Superior temporal gyrus (tissue), 1 donor: Measurements from ENCODE around the gene CRB1.
"Not testable (repeated sequence)": the region's sequence is repeated elsewhere in the genome, so short reads cannot be mapped to it uniquely, and the experiment has no call there.

Experiments used
- DNase-seq: peaks from one replicate; pipeline ENCODE4 v3.0.0-alpha.2; 2016; ENCODE audit errors: extremely low spot score

CRB1 gene

GRCh38 chr1:197463142-197463541 lies 195.1 kb downstream of the CRB1 start:
- no peak for DNase-seq

- peak; percentile 71 for DNase-seq
These were observed 196.0 kb downstream of the CRB1 start for GRCh38 chr1:197464044-197464443.

- no peak for DNase-seq
These were observed 197.7 kb downstream of the CRB1 start for GRCh38 chr1:197465528-197466327.

GRCh38 chr1:197466813-197467212 lies 198.8 kb downstream of the CRB1 start:
- DNase-seq, result no peak

- no peak for DNase-seq
These were observed 199.8 kb downstream of the CRB1 start for GRCh38 chr1:197467881-197468280.

- no peak for DNase-seq
These were observed 200.6 kb downstream of the CRB1 start for GRCh38 chr1:197468543-197469175.

- DNase-seq, result no peak
These were observed 201.7 kb downstream of the CRB1 start for GRCh38 chr1:197469620-197470210.

- no peak for DNase-seq
These were observed 202.3 kb downstream of the CRB1 start for GRCh38 chr1:197470330-197470729.

- peak; percentile 29 for DNase-seq
These were observed 203.4 kb downstream of the CRB1 start for GRCh38 chr1:197471248-197471985.

GRCh38 chr1:197472141-197472540 lies 204.1 kb downstream of the CRB1 start:
- no peak for DNase-seq

GRCh38 chr1:197480446-197480845 lies 212.4 kb downstream of the CRB1 start:
- no peak for DNase-seq

GRCh38 chr1:197481101-197481500 lies 213.0 kb downstream of the CRB1 start:
- DNase-seq, result no peak

GRCh38 chr1:197485790-197486189 lies 217.7 kb downstream of the CRB1 start:
- DNase-seq, result no peak

- DNase-seq, result no peak
These were observed 218.9 kb downstream of the CRB1 start for GRCh38 chr1:197486946-197487345.

- not testable (repeated sequence) for DNase-seq
These were observed 223.5 kb downstream of the CRB1 start for GRCh38 chr1:197491505-197491904.

GRCh38 chr1:197496722-197497121 lies 228.7 kb downstream of the CRB1 start:
- no peak for DNase-seq

GRCh38 chr1:197510691-197511378 lies 242.8 kb downstream of the CRB1 start:
- DNase-seq, result no peak

GRCh38 chr1:197515421-197515820 lies 247.4 kb downstream of the CRB1 start:
- no peak for DNase-seq

- DNase-seq, result no peak
These were observed 251.8 kb downstream of the CRB1 start for GRCh38 chr1:197519741-197520334.

GRCh38 chr1:197521118-197521739 lies 253.2 kb downstream of the CRB1 start:
- peak; percentile 59 for DNase-seq
